ENCODE results near the gene PRPF6.
A peak's percentile ranks its signal among the peaks of the same experiment; 100 is the strongest.
"Not testable (repeated sequence)": the region's sequence is repeated elsewhere in the genome, so short reads cannot be mapped to it uniquely, and the experiment has no call there.

Gene PRPF6

GRCh38 chr20:63973636-63974401 is 7.1 kb upstream of the PRPF6 start:
- peak; percentile 84 for DNase-seq (ENCODE audit: low read depth)

GRCh38 chr20:63974402-63975200 is 6.3 kb upstream of the PRPF6 start:
- DNase-seq (ENCODE audit: low read depth) = peak; percentile 42

GRCh38 chr20:63976511-63976910 is 4.4 kb upstream of the PRPF6 start:
- DNase-seq (ENCODE audit: low read depth) = not testable (repeated sequence)

GRCh38 chr20:63976980-63977738 is 3.8 kb upstream of the PRPF6 start:
- no peak for DNase-seq (ENCODE audit: low read depth)

GRCh38 chr20:63977739-63978276 is 3.1 kb upstream of the PRPF6 start:
- DNase-seq (ENCODE audit: low read depth) = peak; percentile 83

- DNase-seq (ENCODE audit: low read depth) = peak; percentile 68
Measured at GRCh38 chr20:63978319-63979228, 2.4 kb upstream of the PRPF6 start.

- DNase-seq (ENCODE audit: low read depth) = no peak
Measured at GRCh38 chr20:63979229-63979556, 1.7 kb upstream of the PRPF6 start.

GRCh38 chr20:63979557-63980316 is 1.2 kb upstream of the PRPF6 start, which contains the start of gene SAMD10:
Gene SAMD10, minus strand, starts transcription at chr20:63979642. Its CDS starts 175 bp downstream, at chr20:63979467.
- no peak for DNase-seq (ENCODE audit: low read depth)

- DNase-seq (ENCODE audit: low read depth) = no peak
Measured at GRCh38 chr20:63980317-63980805, 571 bp upstream of the PRPF6 start.

GRCh38 chr20:63982937-63983336 is 2.0 kb downstream of the PRPF6 start:
- no peak for DNase-seq (ENCODE audit: low read depth)

GRCh38 chr20:64000906-64001305 is 20.0 kb downstream of the PRPF6 start:
- DNase-seq (ENCODE audit: low read depth) = no peak

- DNase-seq (ENCODE audit: low read depth) = no peak
Measured at GRCh38 chr20:64001607-64002011, 20.7 kb downstream of the PRPF6 start.

- DNase-seq (ENCODE audit: low read depth) = no peak
Measured at GRCh38 chr20:64003960-64004725, 23.2 kb downstream of the PRPF6 start.

- no peak for DNase-seq (ENCODE audit: low read depth)
Measured at GRCh38 chr20:64005394-64005793, 24.5 kb downstream of the PRPF6 start.

- DNase-seq (ENCODE audit: low read depth) = no peak
Measured at GRCh38 chr20:64006490-64006889, 25.6 kb downstream of the PRPF6 start.

GRCh38 chr20:64006902-64007301 is 26.0 kb downstream of the PRPF6 start:
- DNase-seq (ENCODE audit: low read depth) = no peak

GRCh38 chr20:64009811-64010387 is 29.0 kb downstream of the PRPF6 start:
- no peak for DNase-seq (ENCODE audit: low read depth)

- peak; percentile 22 for DNase-seq (ENCODE audit: low read depth)
Measured at GRCh38 chr20:64010711-64011237, 29.8 kb downstream of the PRPF6 start.

GRCh38 chr20:64011366-64011779 is 30.4 kb downstream of the PRPF6 start:
- no peak for DNase-seq (ENCODE audit: low read depth)

Data from EH (cell line).